Measurements from ENCODE around the gene ONECUT3. TPM values are rescaled to one million over a fixed set of nuclear protein-coding genes. Genes with fewer than 3 reads are reported as not detected.

ONECUT3 gene
- total RNA-seq, 1 experiment from 2014 or later = not detected

GRCh38 chr19:1825909-1826556, 72.7 kb downstream of the ONECUT3 start:
- Mint-ChIP-seq H3K27me3 (ENCODE audit: insufficient read depth, unreplicated experiment) (no peaks in the 10 kb centered on the region), H3K27ac (ENCODE audit: unreplicated experiment) (no peak overlapping the region), H3K4me3 (ENCODE audit: unreplicated experiment) (no peak overlapping the region), H3K36me3 (ENCODE audit: insufficient read depth, unreplicated experiment) (peaks cover 48% of the 10 kb centered on the region), H3K9me3 (ENCODE audit: unreplicated experiment) (no peaks in the 10 kb centered on the region), H3K4me1 (ENCODE audit: low read depth, unreplicated experiment) (no peaks in the 10 kb centered on the region)
- no peaks in the 10 kb centered on the region for H3K9me3 ChIP-seq
- H3K4me3 ChIP-seq (ENCODE audit: low read depth, low read length) = no peak overlapping the region
- BruUV-seq (replicated peaks) = no TSS peak
- CTCF ChIA-PET = interaction anchor here (0.5 to 1.7 kb wide), 14 partner anchors 9 to 957 kb away, joined by 3 to 16 read pairs (median 3); no protein-coding TSS in a partner anchor
- POLR2A ChIA-PET = no interaction called here
- DNase-seq = peak; percentile 71 to 85
- no peaks in the 10 kb centered on the region for H3K27me3 ChIP-seq (replicated peaks; ENCODE audit: control insufficient read depth, insufficient read depth, low read length)
- no peaks in the 10 kb centered on the region; the same call in 1 of the 2 replicates for H3K36me3 ChIP-seq (ENCODE audit: control insufficient read depth, insufficient read depth, low read length)
- intact Hi-C loops (cut with micrococcal nuclease; ENCODE audit: unreplicated experiment) = no loop called here
- no peaks in the 10 kb centered on the region for H3K4me1 ChIP-seq
- peak; percentile 81 to 88 for TF ChIP-seq CTCF (IDR thresholded peaks at IDR 0.05; ENCODE audit: insufficient read depth in 1 of 2, low read depth in 1 of 2, low read length in 1 of 2, severe bottlenecking in 1 of 2, unreplicated experiment in 1 of 2)

GRCh38 chr19:1826557-1827521, 73.5 kb downstream of the ONECUT3 start:
- Histone ChIP-seq H3K27me3 (replicated peaks; ENCODE audit: control insufficient read depth, insufficient read depth, low read length) (no peaks in the 10 kb centered on the region), H3K4me1 (no peaks in the 10 kb centered on the region), H3K36me3 (ENCODE audit: control insufficient read depth, insufficient read depth, low read length) (no peaks in the 10 kb centered on the region; the same call in 1 of the 2 replicates), H3K9me3 (no peaks in the 10 kb centered on the region), H3K4me3 (ENCODE audit: low read depth, low read length) (no peak overlapping the region)
- H3K27ac Mint-ChIP-seq (ENCODE audit: unreplicated experiment) = no peak overlapping the region
- POLR2A ChIA-PET = interaction anchor here (0.5 kb wide), 1 partner anchor 11 kb away, joined by 3 read pairs; no protein-coding TSS in a partner anchor
- CTCF ChIA-PET = interaction anchor here (0.5 to 1.7 kb wide), 14 partner anchors 8 to 957 kb away, joined by 3 to 16 read pairs (median 3); no protein-coding TSS in a partner anchor
- no peaks in the 10 kb centered on the region for H3K27me3 Mint-ChIP-seq (ENCODE audit: insufficient read depth, unreplicated experiment)
- H3K4me1 Mint-ChIP-seq (ENCODE audit: low read depth, unreplicated experiment) = no peaks in the 10 kb centered on the region
- no peaks in the 10 kb centered on the region for H3K9me3 Mint-ChIP-seq (ENCODE audit: unreplicated experiment)
- no peak overlapping the region for H3K4me3 Mint-ChIP-seq (ENCODE audit: unreplicated experiment)
- intact Hi-C loops (cut with micrococcal nuclease; ENCODE audit: unreplicated experiment) = no loop called here
- no peak for TF ChIP-seq CTCF (IDR thresholded peaks at IDR 0.05; ENCODE audit: insufficient read depth in 1 of 2, low read depth in 1 of 2, low read length in 1 of 2, severe bottlenecking in 1 of 2, unreplicated experiment in 1 of 2)
- H3K36me3 Mint-ChIP-seq (ENCODE audit: insufficient read depth, unreplicated experiment) = peaks cover 43% of the 10 kb centered on the region
- no peak for DNase-seq
- BruUV-seq (replicated peaks) = TSS peak; percentile 37

- Mint-ChIP-seq H3K36me3 (ENCODE audit: insufficient read depth, unreplicated experiment) (peaks cover 40% of the 10 kb centered on the region), H3K27me3 (ENCODE audit: insufficient read depth, unreplicated experiment) (no peaks in the 10 kb centered on the region), H3K4me1 (ENCODE audit: low read depth, unreplicated experiment) (no peaks in the 10 kb centered on the region), H3K27ac (ENCODE audit: unreplicated experiment) (no peak overlapping the region), H3K4me3 (ENCODE audit: unreplicated experiment) (no peak overlapping the region), H3K9me3 (ENCODE audit: unreplicated experiment) (no peaks in the 10 kb centered on the region)
- ChIA-PET POLR2A (no interaction called here), CTCF (no interaction called here)
- Histone ChIP-seq H3K4me3 (ENCODE audit: low read depth, low read length) (no peak overlapping the region), H3K4me1 (no peaks in the 10 kb centered on the region), H3K9me3 (no peaks in the 10 kb centered on the region), H3K36me3 (ENCODE audit: control insufficient read depth, insufficient read depth, low read length) (no peaks in the 10 kb centered on the region; the same call in 1 of the 2 replicates), H3K27me3 (replicated peaks; ENCODE audit: control insufficient read depth, insufficient read depth, low read length) (no peaks in the 10 kb centered on the region)
- no TSS peak for BruUV-seq (replicated peaks)
- no peak for DNase-seq
- intact Hi-C loops (cut with micrococcal nuclease; ENCODE audit: unreplicated experiment) = no loop called here
- no peak for TF ChIP-seq CTCF (IDR thresholded peaks at IDR 0.05; ENCODE audit: insufficient read depth in 1 of 2, low read depth in 1 of 2, low read length in 1 of 2, severe bottlenecking in 1 of 2, unreplicated experiment in 1 of 2)
Measured at GRCh38 chr19:1827566-1828278, 74.4 kb downstream of the ONECUT3 start.
